ENCODE measurements around the gene RHOBTB1. TPM values are rescaled to one million over a fixed set of nuclear protein-coding genes. Genes with fewer than 3 reads are reported as not detected.

Gene RHOBTB1
- total and polyA plus RNA-seq, 9 of the 15 experiments (the other 6 are each of a cell fraction or from before 2014, with no cell fraction given) = 1.7 to 11.7 (median 9.3) TPM

DNA sequence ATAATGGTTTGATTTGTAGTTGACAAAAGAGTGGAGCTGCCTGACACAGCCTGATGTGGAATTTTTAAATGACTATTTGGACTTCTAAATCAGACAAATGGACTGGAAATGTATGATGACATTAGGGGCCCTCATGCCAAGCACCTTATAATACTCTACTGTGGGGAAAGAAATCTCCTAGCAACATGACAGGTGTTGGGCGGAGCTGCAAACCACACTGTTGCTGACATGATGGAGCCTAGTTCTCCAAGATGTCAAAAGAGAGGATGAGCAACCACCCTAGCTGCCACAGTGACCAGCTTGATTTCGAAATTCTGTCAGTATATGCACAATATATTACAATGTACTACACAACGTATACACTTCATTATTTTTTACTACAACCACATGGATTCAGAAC is 65.8 kb downstream of the RHOBTB1 start:
- TF ChIP-seq, protein P1, sequence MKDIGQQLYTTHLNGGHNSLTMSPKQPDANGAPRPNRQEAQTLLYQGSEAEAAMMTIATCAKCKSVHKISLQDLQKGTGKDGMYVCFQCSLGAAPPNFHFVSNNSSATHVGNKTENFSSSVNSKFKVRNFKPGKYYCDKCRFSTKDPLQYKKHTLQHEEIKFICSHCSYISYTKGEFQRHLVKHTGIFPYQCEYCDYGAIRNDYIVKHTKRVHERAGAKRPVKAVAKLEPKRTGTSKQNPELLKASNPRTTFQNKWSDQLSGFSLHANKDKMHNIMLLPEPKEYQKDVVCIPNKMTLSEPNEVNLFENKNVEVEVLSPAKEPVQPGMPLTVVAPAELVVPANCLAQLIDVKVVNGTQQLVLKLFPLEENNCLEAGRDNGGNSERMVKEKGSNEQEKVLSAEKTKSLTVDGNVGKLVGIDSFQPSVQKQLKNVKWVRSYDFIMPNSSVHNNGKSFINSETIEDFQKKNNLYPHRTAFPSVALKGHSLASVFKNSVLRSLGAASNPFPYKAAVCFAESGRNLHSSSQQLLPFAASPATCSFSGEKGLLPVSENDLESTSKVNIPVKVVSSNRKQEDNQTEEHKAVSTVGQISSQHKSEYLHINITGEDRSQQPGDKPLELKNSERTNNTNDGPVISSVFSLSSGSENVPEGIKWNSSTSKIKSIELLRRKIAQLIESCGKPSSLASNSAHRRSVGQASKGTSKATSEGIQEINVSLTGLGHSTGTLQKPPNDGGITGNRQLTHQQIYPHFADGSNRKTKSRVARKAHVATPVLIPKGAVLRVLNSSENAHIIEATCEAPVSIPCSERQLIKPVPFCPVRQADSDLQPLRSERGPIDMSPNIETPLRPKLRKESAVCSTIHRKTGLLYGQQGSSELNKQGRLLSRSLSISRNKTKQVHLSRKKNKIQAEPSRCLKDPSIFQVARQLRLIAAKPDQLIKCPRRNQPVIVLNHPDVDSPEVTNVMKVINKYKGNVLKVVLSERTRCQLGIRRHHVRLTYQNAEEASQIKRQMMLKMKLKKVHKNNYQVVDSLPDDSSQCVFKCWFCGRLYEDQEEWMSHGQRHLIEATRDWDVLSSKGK (CRISPR knock-in tag; IDR thresholded peaks at IDR 0.05) = no peak
- 0 out of 2 replicates have a peak, but pooled peaks have one; percentile 17 for TF ChIP-seq CEBPB (tag; IDR thresholded peaks at IDR 0.05)
- Histone ChIP-seq H4K20me1 (replicated peaks; ENCODE audit: control insufficient read depth, insufficient read depth, low read length) (no peaks in the 10 kb centered on the region), H3K27me3 (ENCODE audit: control insufficient read depth in 2 of 2, insufficient read depth in 2 of 2, low read length in 2 of 2) (no peaks in the 10 kb centered on the region), H3K9me1 (ENCODE audit: control insufficient read depth, insufficient read depth, low read length) (no peaks in the 10 kb centered on the region), H3K9ac (ENCODE audit: insufficient read depth in 1 of 2, low read depth in 2 of 2, low read length in 2 of 2) (no peak overlapping the region), H3K4me3 (no peak overlapping the region), H3K79me2 (ENCODE audit: control insufficient read depth, insufficient read depth, low read length) (no peaks in the 10 kb centered on the region), H3K9me3 (replicated peaks; ENCODE audit: control insufficient read depth, insufficient read depth, low read depth, low read length) (no peaks in the 10 kb centered on the region), H3K27ac (ENCODE audit: extremely low read depth, low read depth, low read length) (no peak overlapping the region), H3K4me1 (replicated peaks in 1 of 2; ENCODE audit: control insufficient read depth in 2 of 2, insufficient read depth in 2 of 2, low read length in 2 of 2) (peaks cover 0 to 2% of the 10 kb centered on the region in 2 experiments; a peak in 1 of 5 replicates), H3K36me3 (ENCODE audit: control insufficient read depth, insufficient read depth, low read length) (no peaks in the 10 kb centered on the region; the same call in 2 of the 3 replicates), H2AFZ (ENCODE audit: low read depth, low read length) (no peak overlapping the region), H3K4me2 (ENCODE audit: insufficient read depth, low read length) (no peak overlapping the region)
- intact Hi-C loops (cut with micrococcal nuclease) = no loop called here
- FAIRE-seq = no peak
- CTCF ChIA-PET (ENCODE audit: low intra/inter-chr PET ratio) = no interaction called here
- no peak for DNase-seq (ENCODE audit: extremely low read depth in 1 of 4, low spot score in 3 of 4)
- ATAC-seq = no peak
- POLR2A ChIA-PET = interaction anchor here (0.5 to 1.8 kb wide), 3 partner anchors 9 to 320 kb away, joined by 3 to 4 read pairs (median 3); no protein-coding TSS in a partner anchor
- WGBS (ENCODE audit: insufficient coverage, low coverage, missing lambda C conversion rate) = 26% methylated on average over 3 of the region's 3 CpGs
- BruUV-seq (replicated peaks) = no TSS peak
- in situ Hi-C loops (cut with MboI) = no loop called here

Measured in K562 (cell line).